ENCODE data around the gene KRT7.

DNA sequence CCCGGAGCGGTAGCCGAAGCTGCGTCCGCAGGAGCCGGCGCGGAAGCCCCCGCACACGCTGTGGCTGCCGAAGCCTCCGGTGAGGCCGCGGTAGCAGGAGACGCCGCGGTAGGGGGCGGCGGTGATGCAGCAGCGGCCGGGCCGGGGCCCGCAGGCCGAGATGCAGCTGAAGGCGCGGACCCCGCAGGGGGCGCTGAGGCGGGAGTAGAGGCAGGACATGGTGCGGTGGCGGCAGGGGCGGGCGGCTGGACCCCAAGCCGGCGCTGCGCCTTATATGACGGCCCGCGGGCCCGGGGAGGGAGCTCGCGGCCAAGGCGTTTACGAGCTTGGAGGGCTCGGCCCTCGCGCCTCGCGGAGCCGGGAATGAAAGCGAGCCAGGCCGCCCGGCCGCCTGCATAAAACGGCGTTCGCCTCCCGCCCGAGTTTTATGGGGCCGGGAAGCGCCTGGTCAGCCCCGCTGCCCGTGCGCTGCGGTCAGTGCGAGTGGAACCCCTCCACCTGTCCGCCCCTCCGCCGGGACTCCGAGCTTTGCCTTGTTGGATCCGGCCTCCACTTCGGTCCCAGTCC lies 25.4 kb downstream of the KRT7 start:
- TF ChIP-seq CTCF (IDR thresholded peaks at IDR 0.05; ENCODE audit: insufficient read depth, low read length, poor library complexity, severe bottlenecking) (no peak), EZH2phosphoT487 (conservative IDR thresholded peaks at IDR 0.05; ENCODE audit: low read length) (no peak)
